ENCODE results near the gene PSMB10.

PSMB10 gene

DNA sequence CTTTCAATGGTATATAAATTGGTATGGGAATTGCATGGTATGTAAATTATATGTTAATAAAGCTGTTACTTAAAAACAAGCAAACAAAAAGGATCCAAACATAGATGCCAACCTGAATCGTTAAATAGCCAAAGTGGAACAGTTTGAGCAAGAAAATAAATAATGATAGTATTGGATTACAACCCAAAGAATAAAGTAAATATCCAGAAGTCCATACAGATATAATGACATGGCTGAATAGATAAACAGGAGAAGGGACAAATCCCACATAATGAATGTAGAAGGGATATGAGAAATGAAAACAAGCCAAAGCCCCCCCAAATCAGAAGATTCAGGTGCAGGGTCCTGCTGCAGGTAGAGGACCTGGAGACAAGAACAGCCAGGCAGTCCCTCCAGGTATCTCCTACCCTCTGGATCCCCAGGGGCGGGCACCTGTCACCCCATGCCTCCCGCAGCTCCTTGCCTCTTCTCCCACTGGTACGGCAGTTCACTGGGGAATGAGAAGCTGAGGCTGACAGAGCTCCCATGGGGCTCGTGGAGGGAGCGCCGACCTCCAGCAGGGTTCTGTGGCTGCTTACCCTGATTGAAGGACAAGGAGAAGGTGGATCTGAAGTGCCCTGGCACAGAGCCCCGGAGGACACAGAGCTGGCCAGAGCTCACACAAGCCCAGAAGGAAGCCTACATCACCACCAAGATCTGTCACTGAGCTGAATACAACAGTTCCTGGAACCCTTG lies 17.2 kb upstream of the PSMB10 start:
- H3K36me3 Mint-ChIP-seq (ENCODE audit: low read depth) = peaks cover 78% of the 10 kb centered on the region
- no peaks in the 10 kb centered on the region for H3K27me3 Mint-ChIP-seq
- H3K4me3 Mint-ChIP-seq = no peak overlapping the region
- H3K9me3 Mint-ChIP-seq = no peaks in the 10 kb centered on the region
- H3K27ac Mint-ChIP-seq = no peak overlapping the region
- intact Hi-C loops (cut with micrococcal nuclease) = no loop called here
- no peaks in the 10 kb centered on the region for H3K4me1 Mint-ChIP-seq (ENCODE audit: low read depth)

DNA sequence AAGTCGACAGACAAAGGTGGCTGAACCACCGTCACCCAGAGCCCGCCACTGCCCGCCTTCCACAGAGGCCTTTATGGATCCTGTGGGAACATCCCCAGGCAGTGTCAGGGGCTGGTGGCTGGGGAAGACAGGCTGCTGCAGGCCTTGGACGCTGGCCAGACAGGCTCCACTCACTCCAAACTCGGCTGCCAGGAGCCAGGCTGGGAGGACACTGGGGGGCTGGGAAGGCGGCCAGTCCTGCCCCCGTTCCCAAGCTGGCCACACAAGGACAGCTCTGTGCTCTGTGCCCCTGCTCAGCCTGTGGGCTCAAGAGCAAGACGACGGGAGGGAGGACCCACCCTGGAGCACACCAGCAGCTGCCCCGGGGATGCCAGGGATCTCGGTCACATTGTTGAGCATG lies 14.8 kb upstream of the PSMB10 start:
- Mint-ChIP-seq H3K36me3 (ENCODE audit: low read depth) (peaks cover 84% of the 10 kb centered on the region), H3K4me1 (ENCODE audit: low read depth) (no peaks in the 10 kb centered on the region), H3K9me3 (no peaks in the 10 kb centered on the region), H3K4me3 (no peak overlapping the region), H3K27me3 (no peaks in the 10 kb centered on the region), H3K27ac (no peak overlapping the region)
- intact Hi-C loops (cut with micrococcal nuclease) = no loop called here

DNA sequence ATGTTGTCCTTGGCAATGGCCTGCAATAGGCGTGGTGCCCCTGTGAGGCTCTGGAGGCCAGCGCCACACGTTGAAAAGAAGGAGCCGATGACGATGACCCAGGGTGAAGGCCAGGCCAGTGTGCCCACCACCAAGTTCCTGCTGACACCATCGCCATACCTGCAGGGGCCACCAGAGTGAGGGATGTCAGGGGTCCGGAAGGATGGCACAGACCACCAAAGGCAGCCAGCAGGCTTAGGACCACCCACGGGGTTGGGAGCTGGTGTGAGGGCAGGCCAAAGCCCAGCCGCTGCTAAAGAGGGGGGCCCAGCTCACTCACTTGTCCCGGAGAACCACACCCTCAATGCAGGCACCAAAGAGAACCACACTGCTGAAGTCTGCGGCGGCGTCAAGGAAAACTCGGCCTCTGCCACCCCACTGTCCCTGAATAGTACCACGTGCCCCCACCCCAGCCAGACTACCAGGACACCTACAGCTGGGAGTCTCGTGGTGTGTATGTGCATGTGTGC lies 13.7 kb upstream of the PSMB10 start:
- no peaks in the 10 kb centered on the region for H3K9me3 Mint-ChIP-seq
- no peak overlapping the region for H3K4me3 Mint-ChIP-seq
- intact Hi-C loops (cut with micrococcal nuclease) = no loop called here
- no peak overlapping the region for H3K27ac Mint-ChIP-seq
- H3K4me1 Mint-ChIP-seq (ENCODE audit: low read depth) = no peaks in the 10 kb centered on the region
- H3K27me3 Mint-ChIP-seq = no peaks in the 10 kb centered on the region
- H3K36me3 Mint-ChIP-seq (ENCODE audit: low read depth) = peaks cover 91% of the 10 kb centered on the region

- Mint-ChIP-seq H3K4me3 (no peak overlapping the region), H3K36me3 (ENCODE audit: low read depth) (peaks cover 91% of the 10 kb centered on the region), H3K27ac (no peak overlapping the region), H3K9me3 (no peaks in the 10 kb centered on the region), H3K27me3 (no peaks in the 10 kb centered on the region), H3K4me1 (ENCODE audit: low read depth) (no peaks in the 10 kb centered on the region)
- intact Hi-C loops (cut with micrococcal nuclease) = no loop called here
Measured at GRCh38 chr16:67949645-67950044, 13.0 kb upstream of the PSMB10 start.

DNA sequence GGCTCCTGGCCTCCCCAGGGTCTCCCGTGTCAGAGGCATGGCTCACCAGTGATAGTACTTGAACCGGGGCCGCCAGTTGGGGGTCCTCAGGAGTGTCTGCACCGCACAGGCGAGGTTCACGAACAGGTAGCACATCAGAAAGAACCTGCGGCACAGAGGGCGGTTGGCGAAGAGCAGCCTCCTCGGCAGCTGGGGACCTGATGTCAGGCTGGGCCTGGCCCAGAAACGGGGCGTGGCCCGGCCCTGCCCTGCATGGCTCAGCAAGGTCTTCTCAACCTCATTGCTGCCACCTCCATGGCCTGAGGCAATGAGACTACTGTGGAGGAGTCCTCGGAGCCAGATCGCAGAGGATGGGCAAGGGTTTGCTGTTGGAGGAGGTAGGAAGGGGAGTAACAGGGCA lies 11.4 kb upstream of the PSMB10 start:
- no peaks in the 10 kb centered on the region for H3K9me3 Mint-ChIP-seq
- no peak overlapping the region for H3K4me3 Mint-ChIP-seq
- intact Hi-C loops (cut with micrococcal nuclease) = no loop called here
- no peak overlapping the region for H3K27ac Mint-ChIP-seq
- H3K36me3 Mint-ChIP-seq (ENCODE audit: low read depth) = peaks cover 95% of the 10 kb centered on the region
- H3K27me3 Mint-ChIP-seq = no peaks in the 10 kb centered on the region
- no peaks in the 10 kb centered on the region for H3K4me1 Mint-ChIP-seq (ENCODE audit: low read depth)

DNA sequence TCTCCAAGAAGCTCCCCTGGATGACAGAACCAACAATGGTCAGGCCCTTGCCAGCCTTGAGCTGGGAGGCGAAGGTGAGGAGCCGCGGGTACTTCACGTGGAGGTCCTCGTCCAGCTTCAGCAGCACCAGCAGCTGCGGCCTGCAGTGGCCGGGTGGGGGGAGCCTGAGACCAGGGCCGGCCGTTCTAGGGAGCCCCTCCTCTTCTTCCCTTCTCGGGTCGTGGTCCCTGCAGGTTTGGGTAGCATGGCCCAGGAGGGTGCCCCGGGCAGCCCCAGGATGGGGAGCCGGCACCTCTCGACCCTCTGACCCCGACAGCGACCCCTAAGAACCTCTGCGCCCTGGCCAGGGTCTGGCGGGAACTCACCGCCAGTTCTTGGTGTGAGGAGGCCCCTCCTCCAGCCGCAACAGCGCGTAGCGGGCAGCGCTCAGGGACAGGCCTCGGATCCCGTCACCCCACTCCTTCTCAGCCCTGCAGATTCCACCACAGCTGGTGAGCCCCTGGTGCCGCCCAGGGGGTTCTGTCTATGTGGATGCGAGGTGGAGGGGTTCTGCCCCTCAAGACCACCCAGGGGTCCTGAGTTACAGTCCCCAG lies 10.4 kb upstream of the PSMB10 start:
- intact Hi-C loops (cut with micrococcal nuclease) = no loop called here
- H3K4me1 Mint-ChIP-seq (ENCODE audit: low read depth) = no peaks in the 10 kb centered on the region
- no peaks in the 10 kb centered on the region for H3K9me3 Mint-ChIP-seq
- peaks cover 100% of the 10 kb centered on the region for H3K36me3 Mint-ChIP-seq (ENCODE audit: low read depth)
- no peak overlapping the region for H3K27ac Mint-ChIP-seq
- H3K27me3 Mint-ChIP-seq = no peaks in the 10 kb centered on the region
- H3K4me3 Mint-ChIP-seq = no peak overlapping the region

DNA sequence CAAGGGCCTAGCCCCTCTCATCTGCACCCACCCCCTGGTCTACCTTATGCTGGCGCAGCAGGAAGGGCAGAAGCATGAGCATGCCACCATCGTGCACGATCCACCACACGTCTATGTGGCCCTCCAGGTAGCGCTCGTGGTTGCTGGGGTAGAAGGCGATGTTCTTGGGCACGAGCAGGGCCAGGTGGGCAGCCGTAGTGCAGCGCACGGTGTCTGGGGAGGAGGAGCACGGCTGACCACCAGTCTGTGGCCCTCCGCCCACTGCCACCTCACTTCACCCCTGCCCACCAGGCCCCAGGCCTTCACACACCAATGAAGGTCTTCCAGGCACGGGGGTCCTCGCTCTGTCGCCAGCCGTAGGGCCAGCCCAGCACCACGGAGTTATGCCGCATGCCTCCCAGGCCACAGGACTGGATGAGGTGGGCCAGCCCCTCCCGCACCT lies 9.5 kb upstream of the PSMB10 start:
- H3K27me3 Mint-ChIP-seq = no peaks in the 10 kb centered on the region
- H3K4me3 Mint-ChIP-seq = no peak overlapping the region
- no peaks in the 10 kb centered on the region for H3K9me3 Mint-ChIP-seq
- peaks cover 100% of the 10 kb centered on the region for H3K36me3 Mint-ChIP-seq (ENCODE audit: low read depth)
- intact Hi-C loops (cut with micrococcal nuclease) = no loop called here
- H3K27ac Mint-ChIP-seq = no peak overlapping the region
- peaks cover 7% of the 10 kb centered on the region for H3K4me1 Mint-ChIP-seq (ENCODE audit: low read depth)

- peaks cover 93% of the 10 kb centered on the region for H3K36me3 Mint-ChIP-seq (ENCODE audit: low read depth)
- H3K9me3 Mint-ChIP-seq = no peaks in the 10 kb centered on the region
- no peaks in the 10 kb centered on the region for H3K27me3 Mint-ChIP-seq
- intact Hi-C loops (cut with micrococcal nuclease) = no loop called here
- no peak overlapping the region for H3K27ac Mint-ChIP-seq
- no peak overlapping the region for H3K4me3 Mint-ChIP-seq
- peaks cover 7% of the 10 kb centered on the region for H3K4me1 Mint-ChIP-seq (ENCODE audit: low read depth)
Measured at GRCh38 chr16:67945392-67945933, 8.8 kb upstream of the PSMB10 start.

DNA sequence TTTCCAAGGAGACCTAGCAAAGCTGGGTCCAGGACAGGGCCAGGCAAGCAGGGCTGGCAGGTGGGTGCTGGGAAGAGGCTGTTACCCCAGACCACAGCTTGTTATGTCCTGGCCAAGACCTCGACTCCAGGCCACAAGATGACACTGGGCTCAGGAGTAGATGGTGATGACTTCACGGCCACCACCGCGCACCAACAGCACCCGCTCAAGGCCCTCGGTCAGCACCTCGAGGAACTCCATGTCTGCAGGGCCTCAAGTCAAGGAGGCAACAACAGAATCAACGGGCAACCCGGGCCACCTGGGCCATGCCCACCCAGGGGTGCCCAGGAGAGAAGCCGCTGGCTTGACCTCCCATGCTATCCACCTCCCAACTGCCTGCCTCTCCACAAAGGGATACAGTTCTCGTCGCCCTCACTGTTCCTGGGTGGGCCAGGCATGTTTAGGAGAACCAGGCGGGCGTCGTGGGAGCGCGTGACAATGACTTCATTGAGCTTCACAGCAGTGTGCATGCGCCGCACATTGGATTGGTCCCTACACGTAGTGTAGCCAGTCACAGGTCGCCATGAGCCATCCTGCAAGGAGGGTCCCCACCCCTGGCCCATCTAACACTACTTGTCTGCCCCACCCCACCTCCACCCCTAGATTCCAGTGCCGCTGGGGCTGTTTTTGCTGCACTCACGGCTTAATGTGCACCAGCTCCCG lies 8.2 kb upstream of the PSMB10 start:
- intact Hi-C loops (cut with micrococcal nuclease) = no loop called here
- no peaks in the 10 kb centered on the region for H3K9me3 Mint-ChIP-seq
- H3K4me1 Mint-ChIP-seq (ENCODE audit: low read depth) = peaks cover 13% of the 10 kb centered on the region
- no peaks in the 10 kb centered on the region for H3K27me3 Mint-ChIP-seq
- H3K27ac Mint-ChIP-seq = no peak overlapping the region
- peaks cover 92% of the 10 kb centered on the region for H3K36me3 Mint-ChIP-seq (ENCODE audit: low read depth)
- H3K4me3 Mint-ChIP-seq = no peak overlapping the region

GRCh38 chr16:67943619-67944504 lies 7.2 kb upstream of the PSMB10 start, which contains the start of gene LCAT:
TSS of gene LCAT (minus strand) at chr16:67944120. CDS start at chr16:67944101, 19 bp downstream.
- Mint-ChIP-seq H3K27me3 (no peaks in the 10 kb centered on the region), H3K4me1 (ENCODE audit: low read depth) (peaks cover 19% of the 10 kb centered on the region), H3K9me3 (no peaks in the 10 kb centered on the region), H3K36me3 (ENCODE audit: low read depth) (peaks cover 90% of the 10 kb centered on the region), H3K4me3 (no peak within 1 kb of the TSS), H3K27ac (no peak within 1 kb of the TSS)
- intact Hi-C loops (cut with micrococcal nuclease) = no loop called here

DNA sequence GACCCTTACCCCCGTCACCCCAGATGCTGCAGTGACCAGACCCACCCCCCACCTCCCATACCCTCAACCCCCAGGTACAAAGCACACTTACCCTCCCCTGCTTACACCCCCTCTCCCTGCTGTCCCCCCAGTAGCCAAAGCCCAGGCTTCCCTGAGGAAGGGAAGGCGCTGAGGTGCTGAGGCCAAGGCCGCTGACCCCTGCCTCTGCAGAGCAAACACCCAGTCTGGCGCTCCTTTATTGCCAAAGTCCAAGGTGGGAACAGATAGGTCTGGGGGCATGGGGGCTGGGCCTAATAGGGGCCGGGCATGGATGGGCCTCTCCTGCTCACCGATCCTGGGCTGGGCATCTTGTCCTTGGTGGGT lies 6.6 kb upstream of the PSMB10 start:
- Mint-ChIP-seq H3K9me3 (no peaks in the 10 kb centered on the region), H3K27ac (no peak overlapping the region), H3K27me3 (no peaks in the 10 kb centered on the region), H3K36me3 (ENCODE audit: low read depth) (peaks cover 84% of the 10 kb centered on the region), H3K4me1 (ENCODE audit: low read depth) (peaks cover 19% of the 10 kb centered on the region), H3K4me3 (no peak overlapping the region)
- intact Hi-C loops (cut with micrococcal nuclease) = no loop called here

GRCh38 chr16:67942510-67943255 lies 6.0 kb upstream of the PSMB10 start:
- Mint-ChIP-seq H3K27me3 (no peaks in the 10 kb centered on the region), H3K27ac (no peak overlapping the region), H3K36me3 (ENCODE audit: low read depth) (peaks cover 78% of the 10 kb centered on the region), H3K4me1 (ENCODE audit: low read depth) (peaks cover 19% of the 10 kb centered on the region), H3K4me3 (no peak overlapping the region), H3K9me3 (no peaks in the 10 kb centered on the region)
- intact Hi-C loops (cut with micrococcal nuclease) = no loop called here

GRCh38 chr16:67942200-67942509 lies 5.5 kb upstream of the PSMB10 start:
- H3K27me3 Mint-ChIP-seq = no peaks in the 10 kb centered on the region
- no peak overlapping the region for H3K4me3 Mint-ChIP-seq
- H3K27ac Mint-ChIP-seq = no peak overlapping the region
- H3K4me1 Mint-ChIP-seq (ENCODE audit: low read depth) = peaks cover 23% of the 10 kb centered on the region
- intact Hi-C loops (cut with micrococcal nuclease) = no loop called here
- H3K36me3 Mint-ChIP-seq (ENCODE audit: low read depth) = peaks cover 73% of the 10 kb centered on the region
- no peaks in the 10 kb centered on the region for H3K9me3 Mint-ChIP-seq

Data from dendritic cell treated with granulocyte-macrophage colony-stimulating factor and Interleukin-4, amounts not matched to agents 40 ng/mL and 50 ng/mL, for 4 days (primary cell).